GM06990 (cell line): ENCODE measurements around the gene CD2AP.

Experiments used
- DNase-seq: peaks from one replicate; pipeline ENCODE4 v3.0.0-alpha.2; 2011; ENCODE audit not compliant: insufficient read length; ENCODE audit errors: extremely low read depth
- H3K27me3 ChIP-seq: replicated peaks from 2 replicates; pipeline ENCODE4 v1.6.0; 2011; ENCODE audit warnings: low read length; ENCODE audit not compliant: control insufficient read depth, insufficient read depth
- H3K36me3 ChIP-seq: 2 replicates; pipeline ENCODE4 v1.5.1; 2011; ENCODE audit warnings: low read length; ENCODE audit not compliant: control insufficient read depth, insufficient read depth
- H3K4me3 ChIP-seq: replicated peaks from 2 replicates; pipeline ENCODE4 v1.5.1; 2011; ENCODE audit warnings: low read depth, mild to moderate bottlenecking, control low read depth, low read length
- CTCF ChIP-seq: IDR thresholded peaks from 2 replicates; pipeline ENCODE4 v1.5.1; 2011; ENCODE audit warnings: low read length, control low read depth, mild to moderate bottlenecking, inconsistent platforms; ENCODE audit not compliant: insufficient read depth, poor library complexity, severe bottlenecking

Gene CD2AP

GRCh38 chr6:47485083-47485482, 7.5 kb downstream of the CD2AP start:
- H3K36me3 ChIP-seq, result no peaks in the 10 kb centered on the region
- no peak for DNase-seq
- no peak overlapping the region for H3K4me3 ChIP-seq
- no peaks in the 10 kb centered on the region for H3K27me3 ChIP-seq
- no peak for TF ChIP-seq CTCF

GRCh38 chr6:47485491-47486135, 8.0 kb downstream of the CD2AP start:
- no peaks in the 10 kb centered on the region for H3K27me3 ChIP-seq
- no peaks in the 10 kb centered on the region for H3K36me3 ChIP-seq
- no peak overlapping the region for H3K4me3 ChIP-seq
- no peak for DNase-seq
- no peak for TF ChIP-seq CTCF

GRCh38 chr6:47489995-47490394, 12.4 kb downstream of the CD2AP start:
- TF ChIP-seq CTCF, result no peak
- DNase-seq, result no peak

GRCh38 chr6:47490676-47491075, 13.1 kb downstream of the CD2AP start:
- no peak for TF ChIP-seq CTCF
- no peak for DNase-seq
- no peaks in the 10 kb centered on the region for H3K36me3 ChIP-seq

More at GRCh38 chr6:47489995-47490394, 12.4 kb downstream of the CD2AP start:
- Histone ChIP-seq H3K4me3 (no peak overlapping the region), H3K27me3 (no peaks in the 10 kb centered on the region), H3K36me3 (no peaks in the 10 kb centered on the region)

GRCh38 chr6:47492355-47492754, 14.8 kb downstream of the CD2AP start:
- H3K4me3 ChIP-seq, result no peak overlapping the region

More at GRCh38 chr6:47490676-47491075, 13.1 kb downstream of the CD2AP start:
- Histone ChIP-seq H3K27me3 (no peaks in the 10 kb centered on the region), H3K4me3 (no peak overlapping the region)

More at GRCh38 chr6:47492355-47492754, 14.8 kb downstream of the CD2AP start:
- TF ChIP-seq CTCF, result no peak
- DNase-seq, result no peak
- no peaks in the 10 kb centered on the region for H3K27me3 ChIP-seq
- no peaks in the 10 kb centered on the region for H3K36me3 ChIP-seq
